Lower leg skin (tissue), 4 donors: Measurements from ENCODE around the gene KLHDC3. TPM values are rescaled to one million over a fixed set of nuclear protein-coding genes. Genes with fewer than 3 reads are reported as not detected.

ENCODE experiments used
- DNase-seq, 2 donors: peaks; one replicate each; pipeline ENCODE4 v3.0.0-alpha.2; 2019; ENCODE audit warnings: low spot score in 2 of 2
- H3K4me3 ChIP-seq: fragments of 200-600 bp; sonication (generic); 2 replicates; pipeline ENCODE4 v1.5.1; 2017; ENCODE audit warnings: mild to moderate bottlenecking, low read depth; ENCODE audit not compliant: poor library complexity, severe bottlenecking
- POLR2A ChIP-seq, 2 donors: fragments of 450-650 bp; IDR thresholded peaks; one replicate each; pipeline ENCODE4 v1.6.1; 2016 to 2017; ENCODE audit warnings: antibody characterized with exemption in 2 of 2, mild to moderate bottlenecking in 1 of 2, moderate library complexity in 1 of 2
- WGBS, 2 donors: methylation state at CpG; one replicate each; pipeline ENCODE4 v1.1.5; 2018; 5-methylcytosine and 5-hydroxymethylcytosine counted together
- intact Hi-C: fragments of 100-400 bp; cut with DNase I; formaldehyde crosslinking; loops from one replicate; pipeline ENCODE4 v1.15.0; 2023; ENCODE audit warnings: low total_unique reads
- total RNA-seq, 4 donors: library from RNA; depleted of rRNA; stranded (reverse); fragments of >200 nt; gene quantifications; one replicate each; pipeline ENCODE4 v1.1.0, GENCODE V29; 2016
- TF ChIP-seq, protein P1 (sequence below), 3 donors: fragments of 450-650 bp; IDR thresholded peaks; one replicate each; pipeline ENCODE4 v1.5.1; 2016; ENCODE audit warnings: antibody characterized with exemption in 3 of 3, mild to moderate bottlenecking in 3 of 3, moderate library complexity in 2 of 3

Gene KLHDC3, protein sequence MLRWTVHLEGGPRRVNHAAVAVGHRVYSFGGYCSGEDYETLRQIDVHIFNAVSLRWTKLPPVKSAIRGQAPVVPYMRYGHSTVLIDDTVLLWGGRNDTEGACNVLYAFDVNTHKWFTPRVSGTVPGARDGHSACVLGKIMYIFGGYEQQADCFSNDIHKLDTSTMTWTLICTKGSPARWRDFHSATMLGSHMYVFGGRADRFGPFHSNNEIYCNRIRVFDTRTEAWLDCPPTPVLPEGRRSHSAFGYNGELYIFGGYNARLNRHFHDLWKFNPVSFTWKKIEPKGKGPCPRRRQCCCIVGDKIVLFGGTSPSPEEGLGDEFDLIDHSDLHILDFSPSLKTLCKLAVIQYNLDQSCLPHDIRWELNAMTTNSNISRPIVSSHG
- total RNA-seq, result 10 to 100 TPM; 75.1 to 84.7 (median 79.6) TPM

DNA sequence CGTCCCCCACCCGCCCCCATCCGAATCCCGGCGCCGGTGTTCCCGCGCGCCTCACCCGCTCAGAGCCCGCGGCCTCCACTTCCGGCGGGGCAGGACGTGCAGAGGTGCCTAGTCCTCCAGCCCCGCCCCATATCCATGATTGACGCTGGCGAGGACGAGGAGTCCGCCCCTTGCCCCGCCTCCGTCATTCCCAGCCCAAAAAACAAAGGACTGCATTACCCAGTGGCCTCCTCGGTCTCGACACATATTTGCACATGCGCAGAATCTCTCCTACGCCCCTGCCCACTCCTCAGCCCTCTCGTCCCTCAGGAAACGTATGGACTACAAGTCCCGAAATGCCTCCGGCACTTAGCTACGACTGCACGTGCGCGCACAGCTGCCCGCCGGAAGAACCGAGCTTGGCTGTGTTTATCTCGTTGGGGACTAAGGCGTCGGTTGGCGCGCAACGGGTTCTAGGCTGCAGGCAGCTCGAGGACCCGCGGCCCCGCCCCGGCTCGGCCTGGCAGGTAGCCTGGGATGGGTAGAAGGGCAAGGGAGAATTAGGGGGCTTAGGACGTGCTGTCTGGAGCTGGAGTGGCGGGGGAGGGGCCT, at the start of gene KLHDC3, which contains the start of gene MEA1:
KLHDC3 (plus strand) TSS at position 407 of the 591 bp plus-strand sequence. CDS start 2,944 bp downstream, outside the sequence.
MEA1 (minus strand) TSS at position 104 of the 591 bp plus-strand sequence. CDS start 133 bp downstream, outside the sequence.
- DNase-seq, result peak; percentile 99 to 100
- intact Hi-C loops, result no loop called here
- TF ChIP-seq, protein P1, sequence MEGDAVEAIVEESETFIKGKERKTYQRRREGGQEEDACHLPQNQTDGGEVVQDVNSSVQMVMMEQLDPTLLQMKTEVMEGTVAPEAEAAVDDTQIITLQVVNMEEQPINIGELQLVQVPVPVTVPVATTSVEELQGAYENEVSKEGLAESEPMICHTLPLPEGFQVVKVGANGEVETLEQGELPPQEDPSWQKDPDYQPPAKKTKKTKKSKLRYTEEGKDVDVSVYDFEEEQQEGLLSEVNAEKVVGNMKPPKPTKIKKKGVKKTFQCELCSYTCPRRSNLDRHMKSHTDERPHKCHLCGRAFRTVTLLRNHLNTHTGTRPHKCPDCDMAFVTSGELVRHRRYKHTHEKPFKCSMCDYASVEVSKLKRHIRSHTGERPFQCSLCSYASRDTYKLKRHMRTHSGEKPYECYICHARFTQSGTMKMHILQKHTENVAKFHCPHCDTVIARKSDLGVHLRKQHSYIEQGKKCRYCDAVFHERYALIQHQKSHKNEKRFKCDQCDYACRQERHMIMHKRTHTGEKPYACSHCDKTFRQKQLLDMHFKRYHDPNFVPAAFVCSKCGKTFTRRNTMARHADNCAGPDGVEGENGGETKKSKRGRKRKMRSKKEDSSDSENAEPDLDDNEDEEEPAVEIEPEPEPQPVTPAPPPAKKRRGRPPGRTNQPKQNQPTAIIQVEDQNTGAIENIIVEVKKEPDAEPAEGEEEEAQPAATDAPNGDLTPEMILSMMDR (IDR thresholded peaks at IDR 0.05), result no peak
- TF ChIP-seq POLR2A (IDR thresholded peaks at IDR 0.05), result no peak
- H3K4me3 ChIP-seq, result peak within 1 kb of the TSS; percentile 54
- WGBS, 2 donors, result 1 to 2% methylated on average over 33 to 50 of the region's 51 CpGs

DNA sequence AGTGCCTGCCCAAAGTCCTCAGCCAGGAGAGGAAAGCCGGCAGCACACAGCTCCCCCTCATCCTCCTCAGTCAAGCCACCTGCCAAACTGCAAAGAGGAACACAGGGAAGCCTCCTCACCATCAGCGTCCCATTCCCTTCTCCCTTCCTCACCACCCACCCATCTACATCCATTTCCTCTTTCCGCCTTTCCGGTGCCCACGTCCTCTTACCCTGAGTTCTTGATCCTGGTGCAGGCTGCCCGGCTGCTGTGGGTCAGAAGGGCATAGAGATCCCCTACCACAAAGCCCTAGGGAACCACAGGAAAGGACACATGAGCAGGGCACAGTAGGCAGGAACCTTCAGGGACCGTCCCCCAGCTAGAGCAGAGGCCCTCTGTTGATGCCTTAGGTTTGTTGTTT, 47.5 kb upstream of the KLHDC3 start:
- intact Hi-C loops, result no loop called here

DNA sequence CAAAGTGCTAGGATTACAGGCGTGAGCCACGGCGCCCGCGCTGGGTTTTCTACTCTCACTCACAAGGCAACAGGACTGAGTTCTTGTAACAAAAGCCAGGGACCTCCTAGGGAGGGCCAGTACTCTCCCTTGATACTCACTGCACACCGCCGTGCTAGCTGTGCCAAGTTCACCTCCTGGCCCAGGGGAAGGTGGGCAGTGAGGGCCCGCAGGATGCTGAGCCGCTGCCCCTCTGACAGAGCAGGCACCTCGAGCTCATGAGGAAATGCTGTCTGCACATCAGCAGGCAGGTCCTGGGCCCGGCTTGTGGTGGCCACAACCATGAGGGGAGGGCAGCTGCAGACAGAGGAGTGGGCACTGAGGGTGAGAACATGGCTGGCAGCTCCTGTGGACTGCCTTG, 46.8 kb upstream of the KLHDC3 start:
- DNase-seq, result no peak
- no peak overlapping the region for H3K4me3 ChIP-seq
- TF ChIP-seq POLR2A (IDR thresholded peaks at IDR 0.05), result no peak
- TF ChIP-seq, protein P1 (IDR thresholded peaks at IDR 0.05), result no peak
- intact Hi-C loops, result no loop called here
- WGBS, 2 donors, result 94 to 95% methylated on average over 9 to 11 of the region's 11 CpGs

More for the DNA sequence above, 47.5 kb upstream of the KLHDC3 start:
- no peak overlapping the region for H3K4me3 ChIP-seq
- DNase-seq, result no peak
- 78 to 84% methylated on average over 7 of the region's 7 CpGs for WGBS, 2 donors
- no peak for TF ChIP-seq POLR2A (IDR thresholded peaks at IDR 0.05)
- TF ChIP-seq, protein P1 (IDR thresholded peaks at IDR 0.05), result no peak

DNA sequence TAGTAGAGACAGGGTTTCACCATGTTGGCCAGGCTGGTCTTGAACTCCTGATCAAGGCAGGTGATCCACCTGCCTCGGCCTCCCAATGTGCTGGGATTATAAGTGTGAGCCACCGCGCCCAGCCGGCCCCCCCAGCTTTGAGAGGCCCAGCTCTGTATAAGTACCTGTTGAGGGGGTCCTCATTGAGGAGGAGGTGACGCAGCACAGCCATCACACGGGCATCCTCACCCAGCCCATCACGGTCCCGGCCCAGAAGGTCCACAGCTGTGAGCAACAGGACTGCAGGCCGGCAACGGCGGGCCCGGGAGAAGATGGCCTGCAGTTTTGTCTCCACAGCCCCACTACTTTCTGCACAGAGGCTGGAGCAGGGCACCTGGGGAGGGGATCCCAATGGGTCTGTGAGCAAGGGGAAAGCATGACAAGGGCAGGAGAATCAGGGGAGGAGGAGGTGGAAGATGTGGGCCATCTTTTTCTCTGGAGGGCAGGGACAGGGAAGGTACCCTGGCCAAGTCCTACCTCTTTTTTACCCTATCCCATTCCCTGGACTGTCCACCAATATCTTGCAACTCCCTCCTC, 45.8 kb upstream of the KLHDC3 start:
- WGBS, 2 donors, result 94 to 97% methylated on average over 9 to 12 of the region's 12 CpGs
- intact Hi-C loops, result no loop called here
- no peak for DNase-seq
- no peak for TF ChIP-seq POLR2A (IDR thresholded peaks at IDR 0.05)
- TF ChIP-seq, protein P1 (IDR thresholded peaks at IDR 0.05), result no peak
- H3K4me3 ChIP-seq, result no peak overlapping the region

DNA sequence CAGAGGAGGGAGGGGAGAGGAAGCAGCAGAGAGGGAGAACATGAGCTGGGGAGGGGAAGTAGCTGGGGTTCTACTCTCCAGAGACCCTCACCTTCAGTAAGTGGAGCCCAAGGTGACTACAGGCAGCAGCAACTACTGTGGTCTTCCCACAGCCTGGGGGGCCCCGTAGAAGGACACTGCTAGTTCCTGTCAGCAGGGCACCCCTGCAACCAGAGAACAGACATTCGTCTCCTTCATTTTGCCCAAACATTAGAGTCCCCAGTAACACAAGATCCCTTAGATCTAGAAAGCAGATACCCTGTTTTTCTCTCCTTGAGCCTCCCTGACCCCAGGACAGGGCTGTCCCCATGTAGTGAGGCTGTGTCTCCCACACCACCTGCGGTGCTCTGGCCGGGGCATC, 45.3 kb upstream of the KLHDC3 start:
- no peak for TF ChIP-seq POLR2A (IDR thresholded peaks at IDR 0.05)
- TF ChIP-seq, protein P1 (IDR thresholded peaks at IDR 0.05), result no peak
- intact Hi-C loops, result no loop called here
- DNase-seq, result no peak
- no peak overlapping the region for H3K4me3 ChIP-seq
- WGBS, 2 donors, result 92 to 93% methylated on average over 4 of the region's 4 CpGs
